HG03460 (cell line): ENCODE results near the gene PIK3CA.
"Not testable (repeated sequence)": the region's sequence is repeated elsewhere in the genome, so short reads cannot be mapped to it uniquely, and the experiment has no call there.

Source experiments
- ATAC-seq: cut with Tn5 transposase; IDR thresholded peaks from one replicate; pipeline ENCODE4 v1.9.1; 2021; ENCODE audit not compliant: unreplicated experiment

The PIK3CA gene

GRCh38 chr3:179147873-179148615 lies at the start of gene PIK3CA:
PIK3CA (plus strand) TSS chr3:179148357; CDS start chr3:179198826, 50,469 bp downstream.
- peak; percentile 71 for ATAC-seq

GRCh38 chr3:179098388-179099077 lies 49.6 kb upstream of the PIK3CA start:
- ATAC-seq: no peak

- no peak for ATAC-seq
Observed at GRCh38 chr3:179100652-179101051, 47.5 kb upstream of the PIK3CA start.

DNA sequence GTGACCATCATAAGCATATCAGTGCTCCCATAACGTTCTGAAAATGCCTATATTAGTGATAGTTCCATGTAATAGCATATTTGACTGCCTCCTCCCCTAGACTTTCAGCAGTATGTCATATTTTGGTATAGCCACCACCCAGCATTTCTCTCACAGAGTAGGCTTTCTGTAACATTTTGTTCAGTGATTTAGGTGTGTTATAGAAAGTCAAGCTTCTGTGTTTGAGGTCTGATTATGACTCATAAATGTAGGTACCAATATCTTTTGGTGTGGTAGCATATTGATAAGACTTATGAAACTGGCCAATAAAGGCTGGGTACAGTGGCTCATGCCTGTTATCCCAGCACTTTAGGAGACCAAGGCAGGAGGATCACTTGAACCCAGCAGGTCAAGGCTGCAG lies 42.3 kb upstream of the PIK3CA start:
- ATAC-seq: no peak

DNA sequence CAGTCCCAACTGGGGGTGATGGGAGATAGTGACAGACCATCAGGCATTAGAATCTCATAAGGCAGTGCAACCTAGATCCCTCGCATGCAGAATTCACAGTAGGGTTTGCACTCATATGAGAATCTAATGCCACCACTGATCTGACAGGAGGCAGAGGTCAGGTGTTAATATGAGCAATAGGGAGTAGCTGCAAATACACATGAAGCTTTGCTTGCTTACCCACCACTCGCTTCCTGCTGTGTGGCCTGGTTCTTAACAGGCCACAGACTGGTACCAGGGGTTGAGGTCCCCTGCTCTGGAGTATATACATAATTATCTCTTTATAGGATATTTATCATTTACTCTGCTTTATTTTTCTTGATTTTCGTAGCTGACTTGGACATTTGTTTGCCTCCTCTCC lies 40.5 kb upstream of the PIK3CA start:
- no peak for ATAC-seq

GRCh38 chr3:179108086-179108485 lies 40.1 kb upstream of the PIK3CA start:
- no peak for ATAC-seq

- ATAC-seq: no peak
Observed at GRCh38 chr3:179113903-179114302, 34.3 kb upstream of the PIK3CA start.

DNA sequence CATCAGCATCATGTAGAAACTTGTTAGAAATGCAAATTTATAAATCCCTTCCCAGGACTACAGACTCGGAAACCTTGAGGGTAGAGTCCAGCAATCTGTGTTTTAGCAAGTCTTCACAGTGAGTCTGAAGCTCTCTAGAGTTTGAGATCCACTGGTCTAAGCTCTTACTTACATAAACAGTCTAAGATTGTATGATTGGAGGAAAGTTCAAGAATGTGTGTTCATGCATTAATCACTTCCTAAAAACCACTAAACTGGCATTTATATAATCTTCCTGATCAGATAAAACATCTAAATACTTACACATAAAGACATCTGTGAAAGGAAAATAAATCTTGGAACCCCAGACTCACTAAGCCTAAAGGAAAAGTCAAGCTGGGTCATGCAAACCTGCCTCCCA lies 32.7 kb upstream of the PIK3CA start:
- ATAC-seq: not testable (repeated sequence)

GRCh38 chr3:179116816-179117215 lies 31.3 kb upstream of the PIK3CA start:
- no peak for ATAC-seq

DNA sequence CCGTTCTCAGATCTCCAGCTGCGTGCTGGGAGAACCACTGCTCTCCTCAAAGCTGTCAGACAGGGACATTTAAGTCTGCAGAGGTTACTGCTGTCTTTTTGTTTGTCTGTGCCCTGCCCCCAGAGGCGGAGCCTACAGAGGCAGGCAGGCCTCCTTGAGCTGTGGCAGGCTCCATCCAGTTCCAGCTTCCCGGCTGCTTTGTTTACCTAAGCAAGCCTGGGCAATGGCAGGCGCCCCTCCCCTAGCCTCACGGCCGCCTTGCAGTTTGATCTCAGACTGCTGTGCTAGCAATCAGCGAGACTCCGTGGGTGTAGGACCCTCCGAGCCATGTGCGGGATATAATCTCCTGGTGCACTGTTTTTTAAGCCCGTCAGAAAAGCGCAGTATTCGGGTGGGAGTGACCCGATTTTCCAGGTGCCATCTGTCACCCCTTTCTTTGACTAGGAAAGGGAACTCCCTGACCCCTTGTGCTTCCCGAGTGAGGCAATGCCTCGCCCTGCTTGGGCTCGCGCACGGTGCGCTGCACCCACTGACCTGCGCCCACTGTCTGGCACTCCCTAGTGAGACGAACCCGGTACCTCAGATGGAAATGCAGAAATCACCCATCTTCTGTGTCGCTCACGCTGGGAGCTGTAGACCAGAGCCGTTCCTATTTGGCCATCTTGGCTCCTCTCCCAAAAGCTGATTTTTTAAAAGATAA lies 15.8 kb upstream of the PIK3CA start:
- ATAC-seq: not testable (repeated sequence)

DNA sequence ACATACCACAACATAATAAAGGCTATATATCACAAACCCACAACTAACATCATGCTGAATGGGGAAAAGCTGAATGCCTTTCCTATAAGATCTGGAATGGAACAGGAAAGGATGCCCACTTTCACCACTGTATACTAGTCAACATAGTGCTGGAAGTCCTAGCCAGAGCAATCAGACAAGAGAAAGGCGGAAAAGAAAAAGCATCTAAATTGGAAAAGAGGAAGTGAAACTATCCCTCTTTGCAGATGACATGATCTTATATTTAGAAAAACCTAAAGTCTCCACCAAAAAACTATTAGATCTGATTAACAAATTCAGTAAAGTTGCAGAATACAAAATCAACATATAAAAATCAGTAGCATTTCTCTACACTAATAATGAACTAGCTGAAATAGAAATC lies 14.6 kb upstream of the PIK3CA start:
- no peak for ATAC-seq

DNA sequence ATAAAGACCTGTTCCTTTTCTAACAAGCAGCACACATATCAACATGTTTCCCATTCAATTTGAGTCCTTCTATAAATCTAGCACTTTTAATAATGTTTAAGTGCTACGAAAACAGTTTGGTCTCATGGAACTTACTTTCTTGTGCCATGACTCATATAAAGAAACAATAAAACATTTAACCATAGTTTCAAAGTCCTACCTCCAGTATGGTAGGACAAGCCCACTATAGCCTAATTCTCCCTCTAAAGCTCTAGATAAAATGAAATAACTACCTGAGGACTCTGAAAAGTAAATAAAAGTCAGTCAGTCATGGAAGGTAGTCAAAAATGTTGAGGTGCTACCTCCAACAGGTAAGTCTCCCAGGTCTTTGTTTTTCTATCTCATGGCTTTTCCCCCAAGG lies 12.0 kb upstream of the PIK3CA start:
- no peak for ATAC-seq

GRCh38 chr3:179141890-179142289 lies 6.3 kb upstream of the PIK3CA start:
- no peak for ATAC-seq

DNA sequence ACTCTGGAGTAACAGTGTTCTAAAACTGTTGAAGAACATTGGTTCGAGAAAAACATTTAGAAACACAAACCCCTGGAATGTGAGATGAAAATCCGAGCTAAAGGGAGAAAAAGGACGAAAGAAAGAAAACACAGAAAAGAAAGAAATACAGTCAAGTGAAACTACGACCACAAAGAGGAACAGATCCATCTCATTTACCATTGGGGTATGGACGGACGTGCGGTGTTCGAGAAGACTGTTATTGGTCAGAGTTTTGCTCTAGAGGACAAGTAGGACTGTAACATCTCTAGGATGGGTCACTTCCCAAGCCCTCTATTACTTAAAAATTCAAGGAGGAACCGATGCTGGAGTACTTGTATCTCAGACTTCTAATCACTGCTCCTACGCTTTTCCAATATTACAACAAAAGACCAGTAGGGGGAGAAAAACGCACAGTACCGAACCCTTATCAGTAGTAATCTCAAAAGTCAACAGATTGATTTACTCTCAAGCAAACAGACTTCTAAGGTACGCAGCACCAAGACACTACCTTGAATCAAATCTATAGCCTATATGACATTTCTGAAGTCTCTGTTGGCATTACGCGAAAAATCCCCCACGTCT lies 1.1 kb upstream of the PIK3CA start:
- ATAC-seq: peak; percentile 20

DNA sequence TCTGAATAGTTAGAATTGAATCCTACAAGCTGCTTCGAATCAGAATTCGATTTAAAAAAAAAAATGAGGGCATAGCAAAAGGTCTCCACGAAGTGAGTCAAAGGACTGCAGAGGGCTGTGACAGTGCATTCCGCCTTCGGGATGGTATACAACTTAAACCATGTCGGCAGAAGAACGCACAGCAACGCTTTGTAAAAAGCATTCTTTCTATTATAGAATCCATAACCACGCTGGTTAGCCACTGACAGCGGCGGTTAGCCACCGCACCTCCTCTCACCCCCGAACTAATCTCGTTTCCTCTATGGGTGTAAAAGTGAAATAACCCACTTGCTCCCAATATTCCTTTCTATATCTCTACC lies 664 bp upstream of the PIK3CA start:
- peak; percentile 27 for ATAC-seq

DNA sequence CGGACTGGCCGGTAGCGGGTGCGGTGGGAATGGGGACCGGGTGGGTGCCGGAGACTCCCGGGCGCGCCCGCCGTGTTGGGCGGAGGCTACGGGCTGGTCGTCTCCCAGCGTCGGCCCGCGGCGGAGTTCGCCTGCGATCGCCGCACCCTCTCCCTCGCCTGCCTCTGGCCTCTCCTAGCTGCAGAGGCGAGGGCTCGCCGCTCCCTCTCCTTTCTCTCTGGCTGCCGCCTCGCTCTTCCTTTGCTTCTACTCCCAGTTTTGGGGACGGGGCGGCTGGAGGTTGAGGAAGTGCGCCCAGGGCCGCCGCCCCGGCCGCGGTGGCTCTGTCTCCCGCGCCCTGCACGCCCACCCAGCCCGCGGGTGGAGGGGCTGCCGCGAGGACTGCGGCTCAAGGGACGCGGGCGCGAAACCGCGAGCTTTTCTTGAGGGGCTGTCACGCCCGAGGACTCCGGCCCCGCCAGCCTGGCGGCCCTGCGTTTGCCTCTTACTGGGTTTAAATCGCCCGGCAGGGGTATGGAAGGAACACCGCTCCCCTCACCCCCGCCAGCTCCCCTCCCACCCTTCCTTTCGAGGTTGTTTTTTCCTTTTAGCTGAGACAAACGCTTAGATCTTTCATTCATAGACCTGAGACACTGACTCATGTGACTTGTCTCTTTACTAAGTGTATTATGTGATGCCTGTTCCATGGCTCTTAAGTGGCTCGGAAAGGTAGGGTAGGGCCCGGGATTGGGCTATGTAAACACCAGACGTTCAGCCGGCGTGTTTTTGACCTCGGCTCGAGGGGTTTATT lies 654 bp downstream of the PIK3CA start:
- peak; percentile 18 for ATAC-seq

- ATAC-seq: peak; percentile 30
Observed at GRCh38 chr3:179149406-179149867, 1.3 kb downstream of the PIK3CA start.

DNA sequence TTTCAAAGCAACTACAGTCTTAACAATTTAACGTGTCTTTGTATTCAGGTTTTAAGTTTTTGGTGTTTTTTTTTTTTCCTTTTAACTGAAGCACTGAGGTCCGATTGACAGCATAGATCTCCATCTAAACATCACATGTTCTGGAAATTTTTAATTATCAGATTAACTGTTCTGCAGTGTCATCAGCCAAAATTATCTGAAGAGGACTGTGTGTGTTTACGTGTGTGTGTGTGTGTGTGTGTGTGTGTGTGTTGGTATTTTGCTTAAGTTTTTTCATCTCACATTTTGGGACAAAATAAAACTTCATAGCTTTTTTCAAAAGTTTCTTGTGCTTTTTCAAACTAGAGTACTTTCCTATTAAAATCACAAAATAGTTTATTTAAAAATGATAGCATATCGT lies 1.8 kb downstream of the PIK3CA start:
- no peak for ATAC-seq

DNA sequence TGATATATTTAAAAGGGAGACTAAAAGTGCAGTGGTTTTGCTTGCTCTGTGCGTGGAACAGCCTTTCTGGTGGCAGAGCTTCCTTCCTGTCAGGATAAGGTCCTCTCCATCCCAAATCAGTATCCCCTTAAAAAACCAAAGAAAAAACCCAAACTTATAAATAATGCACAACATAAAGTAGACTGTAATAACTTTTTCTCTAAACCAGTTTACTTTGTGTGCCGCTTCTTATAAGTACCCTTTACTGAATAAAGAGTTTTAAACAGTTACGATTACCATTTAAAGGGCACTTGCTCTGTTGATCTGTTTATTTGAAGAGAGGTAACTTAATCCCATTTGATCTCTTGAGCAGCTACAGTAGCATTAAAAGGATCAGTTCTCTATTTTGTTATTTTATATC lies 2.5 kb downstream of the PIK3CA start:
- no peak for ATAC-seq

- no peak for ATAC-seq
Observed at GRCh38 chr3:179151474-179151873, 3.3 kb downstream of the PIK3CA start.

DNA sequence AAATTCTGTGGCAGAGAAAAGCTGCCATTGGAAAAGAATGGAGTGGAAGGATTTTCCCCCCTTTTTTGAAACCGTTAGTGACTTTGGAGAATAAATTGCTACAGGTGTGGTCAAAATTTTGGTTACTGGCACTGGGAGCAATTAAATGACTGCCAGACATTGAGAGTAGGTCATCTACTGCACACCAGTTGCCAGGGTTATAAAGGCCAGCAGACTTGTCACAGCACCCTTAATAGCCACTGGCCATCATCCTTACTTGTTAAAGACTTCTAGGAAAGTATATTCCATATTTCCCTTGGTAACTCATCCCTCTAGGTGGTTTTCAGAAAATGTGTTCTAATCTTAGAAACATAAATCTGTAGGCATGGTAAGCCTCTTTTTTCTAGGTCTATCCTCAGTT lies 8.0 kb downstream of the PIK3CA start:
- ATAC-seq: no peak
